Bronchial epithelial cell (primary cell): ENCODE measurements around the gene TRAPPC3L. TPM values are rescaled to one million over a fixed set of nuclear protein-coding genes. Genes with fewer than 3 reads are reported as not detected.
A peak's percentile ranks its signal among the peaks of the same experiment; 100 is the strongest.

Experiments used
- DNase-seq: peaks from one replicate; pipeline ENCODE4 v3.0.0-alpha.2; 2010; ENCODE audit warnings: low read depth
- FAIRE-seq: peaks from 2 replicates; lab custom pipeline; 2011; peaks lifted over from hg19 to GRCh38; lab: Jason Lieb, UNC
- H3K27me3 ChIP-seq: 2 replicates; pipeline ENCODE4 v1.5.1; 2011; ENCODE audit warnings: low read length; ENCODE audit not compliant: control insufficient read depth, insufficient read depth
- H3K36me3 ChIP-seq: 2 replicates; pipeline ENCODE4 v1.5.1; 2011; ENCODE audit warnings: low read length; ENCODE audit not compliant: control insufficient read depth, insufficient read depth
- H3K4me3 ChIP-seq: 2 replicates; pipeline ENCODE4 v1.5.1; 2011; ENCODE audit warnings: mild to moderate bottlenecking, low read depth, low read length, control low read depth
- CTCF ChIP-seq: IDR thresholded peaks from 2 replicates; pipeline ENCODE4 v1.5.1; 2011; ENCODE audit warnings: mild to moderate bottlenecking, moderate library complexity, low read length, control low read depth, inconsistent platforms; ENCODE audit not compliant: insufficient read depth, severe bottlenecking
- total RNA-seq: library from RNA; depleted of rRNA; stranded (reverse); fragments of >200 nt; gene quantifications from 2 replicates; pipeline ENCODE4 v1.2.1, GENCODE V29; 2014

TRAPPC3L gene
- total RNA-seq, 1 donor from 2014 or later = not detected

DNA sequence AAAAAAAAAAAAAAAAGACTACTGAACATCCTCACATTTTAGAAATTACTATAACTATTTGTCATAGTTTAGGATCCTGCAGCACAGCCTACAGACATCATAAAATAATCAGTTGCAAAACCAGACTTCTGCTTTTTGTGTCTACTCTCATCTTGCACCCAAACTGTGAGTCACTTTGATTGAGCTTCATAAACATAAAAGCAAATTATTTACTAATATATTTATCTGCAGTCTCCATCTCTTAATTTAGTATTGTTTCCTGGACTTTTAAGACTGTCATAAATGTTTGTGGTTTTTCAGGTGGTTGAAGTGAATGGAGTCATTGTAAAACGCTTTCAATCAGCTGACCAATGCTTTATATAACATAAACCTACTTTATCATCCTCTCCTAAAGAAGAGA, 99.1 kb downstream of the TRAPPC3L start:
- Histone ChIP-seq H3K27me3 (no peaks in the 10 kb centered on the region), H3K36me3 (no peaks in the 10 kb centered on the region), H3K4me3 (no peak overlapping the region)
- TF ChIP-seq CTCF = no peak
- DNase-seq = peak; percentile 28
- no peak for FAIRE-seq

GRCh38 chr6:116445102-116445501, 100.4 kb downstream of the TRAPPC3L start:
- peak; percentile 84 for FAIRE-seq
- Histone ChIP-seq H3K36me3 (no peaks in the 10 kb centered on the region), H3K4me3 (no peak overlapping the region), H3K27me3 (no peaks in the 10 kb centered on the region)
- no peak for TF ChIP-seq CTCF
- DNase-seq = no peak

Other genes with a start within 250 kb of the TRAPPC3L start
- gene DSE, start 174.7 kb downstream of the TRAPPC3L start, total RNA-seq = 56.6 and 100 TPM in 2 replicates
- 0.64 and 0.79 TPM in 2 replicates for gene CALHM6, start 84.3 kb downstream of the TRAPPC3L start, total RNA-seq
- gene CALHM5, start 34.0 kb downstream of the TRAPPC3L start, total RNA-seq = under 0.01 TPM in 1 of 2 replicates, not detected in the other
- under 0.01 TPM in 1 of 2 replicates, not detected in the other for gene CALHM4, start 8.1 kb upstream of the TRAPPC3L start, total RNA-seq
- 19.5 and 19.6 TPM in 2 replicates for gene RWDD1, start 25.8 kb upstream of the TRAPPC3L start, total RNA-seq
- 0.13 and 0.26 TPM in 2 replicates for gene RSPH4A, start 70.8 kb upstream of the TRAPPC3L start, total RNA-seq
- gene ZUP1, start 123.1 kb upstream of the TRAPPC3L start, total RNA-seq = 18.7 and 23.0 TPM in 2 replicates
- 2.2 and 3.2 TPM in 2 replicates for gene KPNA5, start 135.5 kb upstream of the TRAPPC3L start, total RNA-seq
- gene FAM162B, start 220.0 kb upstream of the TRAPPC3L start, total RNA-seq = not detected in 2 replicates